C4-2B (cell line): Measurements from ENCODE around the gene SLC48A1.

Experiments used
- ZFX ChIP-seq: fragments of 450-650 bp; IDR thresholded peaks from 2 replicates; pipeline ENCODE4 v1.6.1; 2017
- TF ChIP-seq, protein P1 (sequence below): fragments of 450-650 bp; conservative IDR thresholded peaks from 2 replicates; pipeline ENCODE4 v1.5.1; 2017; ENCODE audit warnings: mild to moderate bottlenecking

DNA sequence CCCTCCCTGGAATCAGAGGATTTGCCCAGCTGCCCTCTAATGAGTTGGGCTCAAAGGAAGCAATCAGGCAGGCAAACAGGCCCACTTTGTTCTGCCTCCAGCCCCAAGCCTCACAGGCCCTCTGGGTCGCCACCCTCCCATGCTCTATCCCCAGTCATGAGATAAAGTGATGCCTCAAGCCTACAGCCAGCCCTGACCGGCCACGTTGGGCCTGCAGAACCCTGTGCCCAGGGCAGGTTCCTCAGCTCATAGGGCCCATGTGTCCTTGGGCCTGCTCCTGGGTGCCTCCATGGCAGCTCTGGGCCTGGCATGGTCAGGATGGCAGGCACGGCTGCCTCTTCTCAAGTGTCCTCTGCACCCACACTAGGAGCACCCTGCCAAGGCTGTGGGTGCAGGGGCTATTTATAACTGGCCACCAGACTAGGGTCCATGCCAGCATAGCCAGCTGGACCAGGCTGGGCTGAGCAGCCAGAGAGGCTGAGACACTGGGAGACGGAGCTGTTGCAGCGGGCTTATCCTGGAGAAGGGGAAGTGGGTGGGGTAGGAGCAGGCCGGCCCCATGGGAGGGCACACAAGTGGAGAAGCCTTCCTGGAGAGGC is 26.4 kb downstream of the SLC48A1 start:
- TF ChIP-seq, protein P1, sequence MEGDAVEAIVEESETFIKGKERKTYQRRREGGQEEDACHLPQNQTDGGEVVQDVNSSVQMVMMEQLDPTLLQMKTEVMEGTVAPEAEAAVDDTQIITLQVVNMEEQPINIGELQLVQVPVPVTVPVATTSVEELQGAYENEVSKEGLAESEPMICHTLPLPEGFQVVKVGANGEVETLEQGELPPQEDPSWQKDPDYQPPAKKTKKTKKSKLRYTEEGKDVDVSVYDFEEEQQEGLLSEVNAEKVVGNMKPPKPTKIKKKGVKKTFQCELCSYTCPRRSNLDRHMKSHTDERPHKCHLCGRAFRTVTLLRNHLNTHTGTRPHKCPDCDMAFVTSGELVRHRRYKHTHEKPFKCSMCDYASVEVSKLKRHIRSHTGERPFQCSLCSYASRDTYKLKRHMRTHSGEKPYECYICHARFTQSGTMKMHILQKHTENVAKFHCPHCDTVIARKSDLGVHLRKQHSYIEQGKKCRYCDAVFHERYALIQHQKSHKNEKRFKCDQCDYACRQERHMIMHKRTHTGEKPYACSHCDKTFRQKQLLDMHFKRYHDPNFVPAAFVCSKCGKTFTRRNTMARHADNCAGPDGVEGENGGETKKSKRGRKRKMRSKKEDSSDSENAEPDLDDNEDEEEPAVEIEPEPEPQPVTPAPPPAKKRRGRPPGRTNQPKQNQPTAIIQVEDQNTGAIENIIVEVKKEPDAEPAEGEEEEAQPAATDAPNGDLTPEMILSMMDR, result no peak
- no peak for TF ChIP-seq ZFX
